Dedifferentiated amniotic fluid mesenchymal stem cell (primary cell): ENCODE data around the gene UQCR10.

ENCODE experiments used
- DNase-seq: peaks from one replicate; pipeline ENCODE4 v3.0.0-alpha.2; 2016; ENCODE audit errors: extremely low spot score

Gene UQCR10

DNA sequence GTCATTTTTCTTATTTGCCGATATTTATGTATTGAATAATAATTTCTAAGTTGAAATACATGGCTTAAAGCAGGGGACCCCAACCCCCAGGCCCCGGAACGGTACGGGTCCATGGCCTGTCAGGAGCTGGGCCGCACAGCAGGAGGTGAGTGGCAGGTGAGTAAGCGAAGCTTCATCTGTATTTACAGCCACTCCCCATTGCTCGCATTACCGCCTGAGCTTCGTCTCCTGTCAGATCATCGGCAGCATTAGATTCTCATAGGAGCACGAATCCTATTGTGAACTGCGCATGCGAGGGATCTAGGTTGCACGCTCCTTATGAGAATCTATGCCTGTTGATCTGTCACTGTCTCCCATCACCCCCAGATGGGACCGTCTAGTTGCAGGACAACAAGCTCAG, 4.9 kb upstream of the UQCR10 start:
- DNase-seq: no peak

DNA sequence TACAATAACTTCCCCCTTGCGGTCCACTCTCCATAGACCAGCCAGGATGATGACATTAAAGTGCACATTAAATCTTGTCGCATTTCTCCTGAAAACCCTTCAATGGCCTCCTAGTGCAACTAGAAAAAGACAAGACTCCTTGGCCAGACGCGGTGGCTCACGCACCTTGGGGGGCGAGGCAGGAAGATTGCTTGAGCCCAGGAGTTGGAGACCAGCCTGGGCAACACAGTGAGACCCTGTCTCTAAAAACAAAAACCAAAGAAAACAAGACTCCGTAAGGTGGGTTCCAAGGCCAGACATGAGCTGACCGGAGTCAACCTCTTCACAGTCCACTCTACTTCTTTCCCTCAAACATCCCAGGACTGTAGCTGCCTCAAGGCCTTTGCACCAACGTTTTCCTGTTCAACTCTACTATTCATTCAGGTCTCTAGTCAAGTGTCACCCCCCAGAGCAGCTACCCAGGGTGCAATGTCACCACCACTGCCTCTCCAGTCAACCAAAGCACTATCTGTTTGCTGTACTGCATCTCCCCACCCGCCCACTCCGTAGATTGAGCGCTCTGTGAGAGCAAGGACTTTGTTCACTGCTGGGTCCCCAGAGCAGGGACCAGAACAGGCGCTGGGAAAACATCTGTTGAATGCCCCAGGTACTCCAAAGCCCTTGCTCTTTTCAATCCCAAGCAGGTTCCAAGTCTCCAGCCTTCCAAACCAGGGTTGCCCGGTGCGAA, 1.1 kb upstream of the UQCR10 start:
- no peak for DNase-seq

GRCh38 chr22:29766632-29767170, 468 bp upstream of the UQCR10 start, which contains the start of gene ZMAT5:
ZMAT5 (minus strand) TSS chr22:29767007; CDS start chr22:29748544, 18,463 bp downstream.
- DNase-seq: peak; percentile 94

DNA sequence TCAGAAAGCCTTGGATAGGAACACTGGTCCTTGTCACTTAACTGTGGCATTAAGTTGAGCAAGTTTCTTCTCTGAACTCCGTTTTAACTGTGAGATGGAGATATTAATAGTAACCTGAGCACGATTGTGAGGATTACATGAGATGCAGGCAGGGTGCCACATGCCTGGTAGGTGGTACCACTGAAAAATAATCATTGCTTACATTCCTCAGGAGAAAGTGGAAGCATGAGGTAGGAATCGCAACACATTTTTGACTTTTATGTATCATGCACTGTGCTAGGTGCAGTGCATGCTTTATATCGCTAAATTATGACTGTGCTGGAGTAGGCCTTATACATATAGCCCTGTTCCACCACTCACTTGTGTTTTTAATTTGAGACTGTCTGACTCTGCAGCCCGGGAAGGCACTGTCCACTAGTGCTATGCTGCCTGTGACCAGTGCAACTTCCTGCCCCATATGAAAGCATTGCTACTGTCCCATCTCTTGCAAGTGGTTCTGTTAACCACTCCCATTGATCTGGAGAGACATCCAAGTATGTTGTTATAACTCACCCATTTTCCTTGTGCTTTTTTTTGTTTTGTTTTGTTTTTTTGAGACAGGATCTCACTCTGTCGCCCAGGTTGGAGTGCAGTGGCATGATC, 1.0 kb downstream of the UQCR10 start:
- no peak for DNase-seq

DNA sequence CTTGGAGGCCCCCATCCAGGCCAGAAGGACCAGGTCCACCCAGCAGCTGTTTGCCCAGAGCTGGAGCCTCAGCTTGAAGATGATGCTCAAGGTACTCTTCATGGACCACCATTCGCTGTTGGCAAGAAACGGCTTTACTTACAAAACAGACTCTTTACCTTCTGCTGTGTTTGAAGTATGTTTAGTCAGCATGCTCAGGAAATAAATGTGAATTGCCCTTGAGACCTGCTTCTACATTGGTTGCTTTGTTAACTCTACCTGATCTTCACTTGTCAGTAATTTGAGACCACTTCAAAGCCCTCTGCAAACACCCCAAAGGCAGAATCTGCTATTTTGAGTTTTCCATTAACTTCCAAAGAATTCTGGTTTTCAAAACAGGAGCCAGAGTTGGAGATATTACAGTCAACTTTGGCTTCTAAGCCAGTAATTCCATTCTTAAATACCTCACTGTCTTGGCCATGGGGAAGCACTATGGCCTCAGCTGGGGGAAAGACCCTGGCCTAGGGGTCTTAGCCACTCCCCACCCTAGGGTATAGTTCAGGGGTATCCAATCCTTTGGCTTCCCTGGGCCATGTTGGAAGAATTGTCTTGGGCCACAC, 2.7 kb downstream of the UQCR10 start:
- DNase-seq: no peak

DNA sequence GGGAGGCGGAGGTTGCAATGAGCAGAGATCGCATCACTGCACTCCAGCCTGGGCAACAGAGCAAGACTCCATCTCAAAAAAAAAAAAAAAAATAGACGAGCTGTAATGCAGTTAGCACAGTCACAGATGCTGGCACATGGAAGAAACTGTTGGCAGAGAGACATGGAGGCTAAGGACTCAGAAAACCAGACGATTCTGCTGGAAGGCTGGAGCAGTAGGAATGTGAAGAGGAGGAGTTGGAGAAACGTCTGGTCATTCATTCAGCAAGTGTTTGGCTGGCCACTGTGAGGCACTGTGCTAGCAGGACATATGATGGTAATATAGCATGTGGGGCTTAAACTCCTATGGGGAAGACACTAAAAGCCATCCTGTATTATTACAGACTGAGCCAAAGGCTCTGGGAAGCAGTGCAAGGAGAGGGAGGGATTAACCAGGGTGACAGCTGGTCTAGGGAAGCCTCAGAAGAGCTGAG, 5.0 kb downstream of the UQCR10 start:
- peak; percentile 28 for DNase-seq

GRCh38 chr22:29773233-29773632, 6.1 kb downstream of the UQCR10 start:
- DNase-seq: no peak

- DNase-seq: no peak
These were observed 13.1 kb downstream of the UQCR10 start for GRCh38 chr22:29780220-29780619.

- peak; percentile 33 for DNase-seq
These were observed 13.8 kb downstream of the UQCR10 start for GRCh38 chr22:29780748-29781676.

DNA sequence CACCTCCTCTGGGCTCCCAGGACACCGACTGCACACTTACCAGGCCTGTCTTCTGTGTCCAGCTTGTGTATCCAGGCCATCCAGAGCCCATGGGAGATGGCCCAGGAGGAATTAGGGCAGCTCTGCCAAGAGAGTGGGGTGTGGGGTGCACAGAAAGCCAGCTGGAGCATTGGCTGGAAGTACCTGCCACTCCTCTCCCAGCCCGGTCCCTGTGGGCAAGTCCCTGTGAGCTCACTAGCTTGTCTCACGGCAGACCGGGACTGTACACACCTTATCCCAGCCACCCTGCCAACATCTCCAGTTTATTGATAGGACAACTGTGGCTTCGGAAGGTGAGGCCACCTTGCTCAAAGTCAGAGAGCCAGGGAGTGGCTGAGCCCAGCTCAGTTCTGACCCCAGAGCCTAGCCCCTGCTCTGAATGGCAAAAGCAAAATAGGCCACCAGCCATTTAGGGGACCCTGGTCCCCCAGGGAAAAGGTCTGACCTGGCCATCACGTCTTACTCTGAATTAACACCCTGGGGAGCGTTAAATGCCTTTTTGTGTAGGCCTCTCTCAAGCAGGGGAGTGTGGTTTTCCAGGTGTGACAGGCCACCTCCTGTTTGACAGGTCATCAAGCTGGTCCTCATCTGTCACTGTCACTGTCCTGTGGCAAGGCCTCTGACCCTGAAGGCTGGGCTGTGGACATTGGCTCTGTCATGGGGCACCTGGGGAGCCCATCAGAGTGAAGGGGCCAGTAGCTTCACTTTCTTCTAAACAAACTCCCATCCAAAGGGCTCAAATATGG, 15.1 kb downstream of the UQCR10 start:
- no peak for DNase-seq

GRCh38 chr22:29784451-29785361, 17.5 kb downstream of the UQCR10 start:
- DNase-seq: no peak

DNA sequence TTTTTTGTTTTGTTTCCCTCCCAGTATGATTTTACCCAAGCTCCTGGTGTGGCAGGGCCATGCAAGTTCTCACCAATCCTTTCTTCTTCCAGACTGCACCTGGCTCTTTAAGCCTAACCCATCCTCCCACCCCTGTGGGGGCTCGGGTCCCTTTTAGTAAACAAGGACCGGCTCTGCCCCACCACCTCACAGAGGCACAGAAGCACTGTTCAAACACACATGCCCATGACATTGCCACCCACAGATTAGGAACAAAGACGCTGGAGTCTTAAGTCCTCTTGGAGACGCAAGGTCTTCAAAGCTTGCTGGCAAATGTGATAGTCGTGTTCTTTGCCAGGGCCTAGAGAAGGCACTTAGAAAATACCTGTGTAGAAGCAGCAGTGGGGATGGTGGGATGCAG, 18.9 kb downstream of the UQCR10 start:
- no peak for DNase-seq

- no peak for DNase-seq
These were observed 20.3 kb downstream of the UQCR10 start for GRCh38 chr22:29787371-29787980.

DNA sequence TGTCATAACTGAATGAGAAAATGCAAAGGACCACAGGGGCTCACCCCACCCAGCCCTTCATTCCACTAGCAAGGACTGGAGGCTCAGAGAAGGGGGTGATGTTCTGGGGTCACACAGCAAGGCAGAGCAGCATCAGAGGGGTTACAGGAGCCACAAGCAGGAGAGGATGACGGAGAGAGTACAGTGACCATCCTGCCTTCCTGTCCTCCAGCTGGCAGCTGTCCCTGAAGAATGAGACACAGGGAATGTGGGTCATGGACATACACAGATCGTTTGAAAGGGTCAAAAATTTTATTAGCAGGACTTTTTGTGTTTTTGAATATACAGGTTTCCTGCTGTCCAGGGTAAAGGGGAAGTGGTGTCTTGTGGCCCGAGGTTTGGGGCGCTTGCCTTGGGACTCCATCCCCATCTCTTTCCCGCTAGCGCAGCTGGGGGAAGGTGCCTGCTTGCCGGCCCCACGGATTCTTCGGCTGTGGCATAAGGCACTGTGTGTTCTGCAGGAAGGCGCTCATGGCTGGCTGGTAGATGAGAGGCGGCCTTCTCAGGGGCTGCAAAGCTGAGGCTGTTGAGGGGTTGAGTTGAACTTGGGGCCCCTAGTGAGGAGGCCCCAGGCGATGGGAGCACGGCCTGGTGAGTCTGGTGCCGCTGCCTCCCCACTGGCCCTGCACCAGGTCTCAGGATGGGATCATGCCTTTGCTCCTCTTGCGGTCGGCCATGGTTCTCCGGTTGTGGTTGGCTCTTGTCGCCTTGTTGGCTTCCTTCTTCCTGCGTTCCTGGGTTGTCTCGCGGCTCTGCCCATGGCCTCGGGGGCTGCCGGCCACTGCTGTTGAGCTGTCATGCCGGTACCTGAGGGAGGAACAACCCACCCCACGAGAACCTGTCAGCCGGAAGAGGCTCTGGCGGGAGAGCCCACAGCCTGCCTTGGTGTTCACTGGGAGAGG, 21.4 kb downstream of the UQCR10 start:
- DNase-seq: no peak

- no peak for DNase-seq
These were observed 22.9 kb downstream of the UQCR10 start for GRCh38 chr22:29790061-29790460.

- no peak for DNase-seq
These were observed 26.2 kb downstream of the UQCR10 start for GRCh38 chr22:29793396-29793795.

- DNase-seq: no peak
These were observed 28.5 kb downstream of the UQCR10 start for GRCh38 chr22:29795663-29796062.

DNA sequence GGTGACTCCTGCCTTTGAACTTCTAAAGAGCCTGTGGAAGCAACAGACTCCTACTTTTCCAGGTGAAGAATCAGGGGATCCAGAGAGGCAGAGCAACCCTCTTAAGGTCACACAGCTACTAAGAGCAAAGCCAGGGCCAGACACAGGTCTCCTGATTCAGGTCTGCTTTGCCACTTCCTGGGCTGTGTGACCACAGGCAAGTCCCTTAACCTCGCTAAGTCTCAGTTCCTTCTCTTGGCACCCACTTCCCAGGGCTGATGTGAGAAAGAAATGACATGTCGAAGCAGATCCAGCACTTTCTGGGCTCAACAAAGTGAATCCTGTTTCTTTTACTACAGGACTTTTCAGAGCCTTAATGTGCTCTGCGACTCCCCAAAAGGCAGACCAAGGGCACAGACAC, 30.2 kb downstream of the UQCR10 start:
- DNase-seq: no peak
